NCI-H82 treated with DMSO at 0.1 percent for 48 hours (cell line): ENCODE measurements around the gene PLEKHA5.
"Not testable (repeated sequence)": the region's sequence is repeated elsewhere in the genome, so short reads cannot be mapped to it uniquely, and the experiment has no call there.

Experiments used
- DNase-seq: peaks from one replicate; lab custom pipeline; 2025; ENCODE audit not compliant: unreplicated experiment; lab: John Stamatoyannopoulos, UW

PLEKHA5 gene

DNA sequence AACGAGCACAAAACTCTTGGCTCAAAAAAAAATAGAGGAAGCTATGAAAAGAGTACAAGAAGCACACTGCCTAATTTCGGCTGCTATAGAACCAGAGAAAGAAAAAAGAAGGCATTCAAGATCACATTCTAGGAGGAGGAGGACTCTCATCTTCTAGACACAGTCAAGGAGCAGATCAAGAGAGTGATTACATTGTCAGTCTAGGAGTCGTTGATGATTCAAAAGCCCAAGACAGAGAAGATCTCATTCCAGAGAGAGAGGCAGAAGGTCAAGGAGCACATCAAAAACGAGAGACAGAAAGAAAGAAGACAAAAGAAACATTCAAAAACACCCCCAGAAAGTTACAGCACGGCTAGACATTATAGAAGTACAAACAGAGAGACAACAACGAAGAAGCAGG, 177.9 kb downstream of the PLEKHA5 start:
- no peak for DNase-seq

- DNase-seq: no peak
Measured at GRCh38 chr12:19311165-19311564, 181.6 kb downstream of the PLEKHA5 start.

- DNase-seq: no peak
Measured at GRCh38 chr12:19312637-19313036, 183.1 kb downstream of the PLEKHA5 start.

GRCh38 chr12:19316425-19316824, 186.9 kb downstream of the PLEKHA5 start:
- no peak for DNase-seq

DNA sequence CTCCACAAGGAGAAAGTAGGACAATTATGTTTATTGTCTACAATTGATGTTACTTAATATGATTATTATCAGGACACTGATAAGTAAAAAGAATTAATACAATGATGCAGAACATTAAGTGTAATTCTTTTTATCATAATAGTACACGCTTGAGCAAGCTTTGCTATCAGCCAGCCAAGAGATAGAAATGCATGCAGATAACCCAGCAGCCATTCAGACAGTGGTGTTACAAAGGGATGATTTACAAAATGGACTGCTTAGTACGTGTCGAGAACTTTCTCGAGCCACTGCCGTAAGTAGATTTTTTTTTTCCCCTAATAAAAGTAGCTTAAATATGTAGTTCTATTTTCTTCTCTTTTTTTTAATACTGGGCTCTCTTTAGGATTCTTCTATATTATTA, 192.8 kb downstream of the PLEKHA5 start:
- DNase-seq: no peak

- DNase-seq: no peak
Measured at GRCh38 chr12:19323805-19324204, 194.3 kb downstream of the PLEKHA5 start.

- no peak for DNase-seq
Measured at GRCh38 chr12:19326102-19326501, 196.6 kb downstream of the PLEKHA5 start.

DNA sequence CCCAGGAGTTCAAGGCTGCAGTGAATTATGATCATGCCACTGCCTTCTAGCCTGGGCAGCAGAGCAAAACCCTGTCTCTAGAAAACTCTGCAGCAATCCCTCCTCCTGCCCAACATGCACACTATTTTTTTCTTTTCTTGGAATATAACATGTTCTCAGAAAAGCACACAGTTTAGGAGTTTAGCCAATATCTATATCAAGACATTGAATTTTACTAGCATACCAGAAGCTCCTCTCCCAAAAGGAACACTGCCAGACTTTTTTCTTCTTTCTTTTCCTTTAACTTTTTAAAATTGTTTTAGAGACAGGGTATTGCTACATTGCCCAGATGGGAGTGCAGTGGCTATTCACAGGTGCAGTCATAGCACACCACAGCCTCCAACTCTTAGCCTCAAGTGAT, 202.7 kb downstream of the PLEKHA5 start:
- DNase-seq: no peak

GRCh38 chr12:19338405-19338804, 208.9 kb downstream of the PLEKHA5 start:
- no peak for DNase-seq

DNA sequence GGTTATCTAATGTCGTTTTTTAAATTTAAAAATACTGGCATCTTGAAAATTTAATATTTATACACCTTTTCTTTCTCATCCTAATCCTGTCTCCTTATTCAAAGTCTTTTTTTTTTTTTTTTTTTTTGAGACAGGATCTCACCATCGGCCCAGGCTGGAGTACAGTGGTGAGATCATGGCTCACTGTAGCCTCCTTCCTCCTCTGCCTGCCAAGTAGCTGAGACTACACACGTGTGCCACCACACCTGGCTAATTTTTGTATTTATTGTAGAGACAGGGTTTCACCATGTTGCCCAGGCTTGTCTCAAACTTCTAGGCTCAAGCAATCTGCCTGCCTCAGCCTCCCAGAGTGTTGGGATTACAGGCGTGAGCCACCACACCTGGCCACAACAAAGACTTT, 221.3 kb downstream of the PLEKHA5 start:
- DNase-seq: not testable (repeated sequence)

DNA sequence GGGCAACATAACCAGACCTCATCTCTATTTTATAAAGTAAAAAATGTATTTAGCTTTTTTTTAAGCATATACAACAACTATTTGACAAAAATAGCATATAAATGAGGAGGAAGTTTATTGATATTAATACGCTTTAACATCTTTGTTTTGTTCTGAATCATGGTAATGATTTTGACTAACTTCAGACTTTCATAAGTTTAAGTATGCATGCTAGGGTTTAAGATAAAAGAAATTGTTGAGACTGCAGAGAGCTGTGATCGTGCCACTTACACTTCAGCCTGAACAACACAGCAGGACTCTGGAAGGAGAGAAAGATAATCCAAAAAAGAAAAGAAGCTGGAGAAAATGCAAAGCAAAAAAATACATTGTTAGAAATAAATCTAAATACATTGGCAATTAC, 221.8 kb downstream of the PLEKHA5 start:
- DNase-seq: no peak

DNA sequence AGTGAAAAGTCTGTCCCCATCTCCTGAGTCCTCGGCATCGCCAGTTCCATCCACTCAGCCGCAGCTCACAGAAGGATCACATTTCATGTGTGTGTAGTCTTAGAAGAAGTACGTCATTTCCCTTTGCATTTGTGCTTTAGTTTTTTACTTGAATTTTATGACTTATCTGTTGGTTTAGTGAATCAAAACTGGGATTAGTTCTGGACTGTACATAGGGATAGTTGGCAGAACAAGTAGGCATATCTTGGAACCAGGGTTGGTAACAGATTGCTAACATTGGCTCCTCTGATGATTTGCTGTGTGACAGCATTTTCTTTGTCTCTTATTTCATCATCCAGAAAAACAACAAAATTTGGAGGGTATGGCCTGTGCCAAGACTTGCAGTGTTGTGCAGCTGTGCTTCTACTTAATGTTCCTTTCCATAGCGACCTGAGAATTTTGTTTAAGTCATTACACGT, 240.2 kb downstream of the PLEKHA5 start:
- no peak for DNase-seq

DNA sequence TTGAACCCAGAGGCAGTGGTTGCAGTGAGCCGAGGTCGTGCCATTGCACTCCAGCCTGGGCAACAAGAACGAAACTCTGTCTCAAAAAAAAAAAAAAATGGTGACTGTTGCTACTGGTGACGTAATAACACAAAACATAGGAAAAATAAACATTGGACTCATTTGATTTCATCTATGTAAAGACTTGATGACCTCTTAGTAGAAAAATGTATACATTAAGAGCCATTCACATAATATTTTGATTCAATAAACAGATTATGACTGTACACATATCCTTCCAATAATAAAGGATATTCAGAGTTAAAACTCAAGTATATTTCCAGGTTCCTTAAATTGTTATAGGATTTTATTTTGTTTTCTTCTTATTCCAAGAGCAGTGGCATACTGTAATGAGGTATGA, 244.1 kb downstream of the PLEKHA5 start:
- no peak for DNase-seq

DNA sequence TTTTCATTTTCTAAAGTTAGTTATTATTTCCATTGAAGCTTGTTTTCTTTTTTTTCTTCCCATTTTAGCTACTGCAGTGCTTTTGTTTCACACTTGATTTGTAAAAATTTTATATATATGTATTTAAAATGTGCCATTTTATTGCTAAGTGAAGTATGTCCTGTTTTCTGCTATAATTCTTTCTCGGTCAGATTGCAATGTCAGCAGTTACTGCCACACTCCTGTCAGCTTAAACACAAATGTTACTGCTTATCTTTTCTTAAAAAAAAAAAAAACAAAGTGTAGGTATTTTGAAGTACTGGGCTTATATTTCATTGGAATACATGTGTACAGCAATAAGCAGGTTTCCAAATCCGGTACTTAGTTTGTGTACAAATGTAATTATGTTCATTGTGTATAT, 246.4 kb downstream of the PLEKHA5 start:
- no peak for DNase-seq

- no peak for DNase-seq
Measured at GRCh38 chr12:19376691-19377090, 247.2 kb downstream of the PLEKHA5 start.

- no peak for DNase-seq
Measured at GRCh38 chr12:19382111-19382526, 252.6 kb downstream of the PLEKHA5 start.

GRCh38 chr12:19382563-19382962, 253.0 kb downstream of the PLEKHA5 start:
- DNase-seq: no peak

DNA sequence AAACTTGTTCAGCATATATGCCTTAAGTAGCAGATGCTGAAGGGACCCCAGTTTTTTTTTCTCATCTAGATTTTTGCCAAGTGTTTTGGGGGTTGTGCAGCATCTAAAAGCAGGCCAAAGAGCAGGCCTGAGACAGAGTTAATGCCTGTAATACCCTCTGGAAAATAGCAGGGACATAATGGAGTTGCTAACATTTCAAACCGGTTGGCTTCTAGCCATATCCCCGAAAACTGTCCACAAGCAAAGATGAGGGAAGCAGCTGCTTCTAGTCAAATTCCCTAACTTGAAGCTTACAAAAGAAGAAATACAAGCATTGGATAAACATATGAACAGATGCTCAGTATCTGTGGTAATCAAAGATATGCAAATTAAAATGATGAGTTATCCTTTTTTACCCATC, 257.6 kb downstream of the PLEKHA5 start:
- no peak for DNase-seq

GRCh38 chr12:19388131-19388549, 258.6 kb downstream of the PLEKHA5 start:
- DNase-seq: no peak

GRCh38 chr12:19390051-19390598, 260.6 kb downstream of the PLEKHA5 start:
- no peak for DNase-seq

GRCh38 chr12:19392644-19393043, 263.1 kb downstream of the PLEKHA5 start:
- not testable (repeated sequence) for DNase-seq

DNA sequence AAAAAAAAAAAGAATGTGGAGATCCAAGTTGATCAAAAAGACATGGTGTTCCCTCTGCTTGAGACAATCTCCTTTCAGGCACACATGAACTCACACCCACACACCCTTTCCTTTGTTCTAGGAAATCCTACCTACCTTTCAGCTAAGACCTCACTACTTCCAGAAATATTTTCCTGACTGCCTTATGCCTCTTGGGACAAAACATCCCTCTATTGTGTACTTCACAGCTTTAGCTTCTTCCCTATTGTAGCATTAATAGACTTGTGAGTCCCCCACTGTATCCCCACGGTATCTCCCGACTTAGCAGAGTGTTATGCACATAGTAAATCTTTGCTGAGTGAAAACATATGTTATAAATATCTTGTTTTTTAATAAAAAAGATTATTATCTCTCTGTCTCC, 264.9 kb downstream of the PLEKHA5 start:
- no peak for DNase-seq

DNA sequence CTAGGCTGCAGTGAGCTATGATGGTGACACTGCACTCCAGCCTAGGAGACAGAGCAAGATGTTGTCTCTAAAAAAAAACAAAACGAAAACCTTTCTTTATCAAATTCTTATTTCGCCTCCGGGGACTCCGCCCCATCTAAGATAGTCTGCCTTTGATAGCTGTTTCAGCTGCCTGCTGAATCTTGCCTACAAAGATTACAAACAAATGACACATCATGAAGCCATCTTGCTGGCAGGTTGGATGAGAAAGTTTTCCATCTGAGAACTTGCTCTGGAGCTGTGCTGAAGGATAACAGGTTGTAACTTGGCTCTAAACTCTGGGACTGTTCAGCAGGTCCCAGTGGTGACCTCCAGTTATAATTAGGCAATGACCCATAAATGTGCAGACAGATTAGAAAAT, 268.0 kb downstream of the PLEKHA5 start:
- DNase-seq: no peak
